ENCODE data around the gene CD248. TPM values are rescaled to one million over a fixed set of nuclear protein-coding genes. Genes with fewer than 3 reads are reported as not detected.

The CD248 gene
- total and polyA plus RNA-seq, 8 donors = 0.58 to 66.9 (median 5.7) TPM

- Histone ChIP-seq H3K4me3 (no peak overlapping the region), H3K4me1 (peaks cover 36 to 55% (median 48%) of the 10 kb centered on the region in 4 donors), H3K36me3 (peaks cover 3 to 35% (median 29%) of the 10 kb centered on the region in 4 donors), H3K27me3 (no peaks in the 10 kb centered on the region), H3K27ac (no peak overlapping the region), H3K9me3 (no peaks in the 10 kb centered on the region)
- intact Hi-C loops (cut with DNase I; ENCODE audit: low total_unique reads) = no loop called here
- DNase-seq = no peak
- 91 to 95% (median 94%) methylated on average over 12 of the region's 12 CpGs for WGBS, 5 donors
- TF ChIP-seq EP300 (IDR thresholded peaks at IDR 0.05) (no peak), POLR2AphosphoS5 (IDR thresholded peaks at IDR 0.05) (no peak)
- TF ChIP-seq, protein P1, sequence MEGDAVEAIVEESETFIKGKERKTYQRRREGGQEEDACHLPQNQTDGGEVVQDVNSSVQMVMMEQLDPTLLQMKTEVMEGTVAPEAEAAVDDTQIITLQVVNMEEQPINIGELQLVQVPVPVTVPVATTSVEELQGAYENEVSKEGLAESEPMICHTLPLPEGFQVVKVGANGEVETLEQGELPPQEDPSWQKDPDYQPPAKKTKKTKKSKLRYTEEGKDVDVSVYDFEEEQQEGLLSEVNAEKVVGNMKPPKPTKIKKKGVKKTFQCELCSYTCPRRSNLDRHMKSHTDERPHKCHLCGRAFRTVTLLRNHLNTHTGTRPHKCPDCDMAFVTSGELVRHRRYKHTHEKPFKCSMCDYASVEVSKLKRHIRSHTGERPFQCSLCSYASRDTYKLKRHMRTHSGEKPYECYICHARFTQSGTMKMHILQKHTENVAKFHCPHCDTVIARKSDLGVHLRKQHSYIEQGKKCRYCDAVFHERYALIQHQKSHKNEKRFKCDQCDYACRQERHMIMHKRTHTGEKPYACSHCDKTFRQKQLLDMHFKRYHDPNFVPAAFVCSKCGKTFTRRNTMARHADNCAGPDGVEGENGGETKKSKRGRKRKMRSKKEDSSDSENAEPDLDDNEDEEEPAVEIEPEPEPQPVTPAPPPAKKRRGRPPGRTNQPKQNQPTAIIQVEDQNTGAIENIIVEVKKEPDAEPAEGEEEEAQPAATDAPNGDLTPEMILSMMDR (IDR thresholded peaks at IDR 0.05) = no peak
Measured at GRCh38 chr11:66331542-66332370, 14.9 kb upstream of the CD248 start.

GRCh38 chr11:66330931-66331330 is 14.1 kb upstream of the CD248 start:
- DNase-seq = peak in 1 of 2 donors; percentile 16

DNA sequence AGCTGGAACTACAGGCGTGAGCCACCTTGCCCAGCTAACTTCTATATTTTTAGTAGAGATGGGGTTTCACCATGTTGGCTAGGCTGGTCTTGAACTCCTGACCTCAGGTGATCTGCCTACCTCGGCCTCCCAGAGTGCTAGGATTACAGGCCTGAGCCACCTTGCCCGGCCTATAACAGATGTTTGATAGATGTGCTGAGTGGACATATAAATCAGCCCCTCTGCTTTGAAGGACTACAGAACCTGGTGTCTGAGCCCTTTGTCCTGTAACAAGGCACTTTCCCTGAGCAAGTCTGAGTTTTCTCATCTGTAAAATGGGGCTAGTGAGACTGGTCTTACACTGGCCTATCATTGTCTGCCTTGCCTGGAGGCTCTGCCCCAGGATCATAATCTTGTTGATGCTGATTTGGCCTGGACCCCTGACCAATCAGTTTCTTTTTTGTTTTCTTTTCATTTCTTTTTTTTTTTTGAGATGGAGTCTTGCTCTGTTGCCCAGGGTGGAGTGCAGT is 12.4 kb upstream of the CD248 start:
- no peak for DNase-seq
- peak overlapping the region in 2 of 5 donors; percentile 23 to 24 for H3K27ac ChIP-seq
- H3K4me3 ChIP-seq = no peak overlapping the region
- peaks cover 3 to 29% (median 27%) of the 10 kb centered on the region in 4 donors for H3K36me3 ChIP-seq
- 84 to 96% (median 89%) methylated on average over 3 of the region's 3 CpGs for WGBS, 5 donors
- no peak for TF ChIP-seq POLR2AphosphoS5 (IDR thresholded peaks at IDR 0.05)
- TF ChIP-seq, protein P1 (IDR thresholded peaks at IDR 0.05) = no peak
- TF ChIP-seq POLR2A (IDR thresholded peaks at IDR 0.05) = no peak
- no peak for TF ChIP-seq EP300 (IDR thresholded peaks at IDR 0.05)
- H3K4me1 ChIP-seq = peaks cover 26 to 42% (median 32%) of the 10 kb centered on the region in 4 donors
- H3K27me3 ChIP-seq = no peaks in the 10 kb centered on the region
- intact Hi-C loops (cut with DNase I; ENCODE audit: low total_unique reads) = no loop called here
- no peaks in the 10 kb centered on the region for H3K9me3 ChIP-seq

More at GRCh38 chr11:66330931-66331330, 14.1 kb upstream of the CD248 start:
- no peaks in the 10 kb centered on the region for H3K9me3 ChIP-seq
- peaks cover 36 to 55% (median 48%) of the 10 kb centered on the region in 4 donors for H3K4me1 ChIP-seq
- H3K27me3 ChIP-seq = no peaks in the 10 kb centered on the region
- peaks cover 3 to 35% (median 29%) of the 10 kb centered on the region in 4 donors for H3K36me3 ChIP-seq
- 56 to 69% (median 58%) methylated on average over 9 to 10 of the region's 10 CpGs for WGBS, 5 donors
- intact Hi-C loops (cut with DNase I; ENCODE audit: low total_unique reads) = no loop called here
- H3K4me3 ChIP-seq = no peak overlapping the region
- TF ChIP-seq EP300 (IDR thresholded peaks at IDR 0.05) = no peak
- no peak for TF ChIP-seq POLR2A (IDR thresholded peaks at IDR 0.05)
- TF ChIP-seq, protein P1 (IDR thresholded peaks at IDR 0.05) = no peak
- no peak for TF ChIP-seq POLR2AphosphoS5 (IDR thresholded peaks at IDR 0.05)
- H3K27ac ChIP-seq = no peak overlapping the region

DNA sequence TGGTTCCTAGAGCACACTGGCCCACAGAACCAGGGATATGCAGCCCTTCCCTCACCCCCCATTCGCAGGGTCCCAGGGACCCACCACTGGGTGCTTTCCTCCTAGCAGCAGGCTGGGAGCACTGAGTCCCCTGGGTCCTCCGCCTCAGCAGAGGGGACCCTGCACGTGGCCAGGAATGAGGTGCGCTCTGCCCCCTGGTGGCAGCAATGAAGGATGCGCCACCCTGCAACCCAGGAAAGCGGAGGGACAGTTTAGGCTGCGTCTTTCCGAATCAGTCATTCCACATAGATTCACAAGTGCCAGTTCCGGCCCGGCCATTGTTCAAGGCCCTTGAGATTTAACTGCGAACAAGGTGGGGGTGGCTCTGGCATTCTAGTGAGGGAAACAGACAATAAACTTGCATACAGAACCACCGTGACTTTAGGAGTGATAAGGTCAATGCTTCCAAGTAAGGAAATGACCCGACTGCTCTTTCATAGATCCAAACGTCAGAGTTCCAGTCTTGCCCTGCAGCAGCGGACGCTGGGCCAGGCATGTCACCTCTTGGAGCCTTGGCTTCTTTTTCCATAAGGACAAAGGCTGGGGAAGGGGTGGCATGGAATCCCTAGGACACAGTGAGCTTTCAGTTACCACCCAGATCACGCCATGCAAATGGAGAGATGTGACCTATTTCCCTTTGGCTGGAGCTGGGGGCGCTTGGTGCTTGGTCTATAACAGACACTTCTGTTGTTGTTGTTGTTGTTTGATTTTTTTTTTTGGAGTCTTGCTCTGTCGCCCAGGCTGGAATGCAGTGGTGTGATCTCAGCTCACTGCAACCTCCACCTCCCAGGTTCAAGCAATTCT is 11.7 kb upstream of the CD248 start:
- no peaks in the 10 kb centered on the region for H3K9me3 ChIP-seq
- H3K4me1 ChIP-seq = peaks cover 26 to 36% (median 31%) of the 10 kb centered on the region in 4 donors
- peaks cover 3 to 22% (median 22%) of the 10 kb centered on the region in 4 donors for H3K36me3 ChIP-seq
- intact Hi-C loops (cut with DNase I; ENCODE audit: low total_unique reads) = no loop called here
- TF ChIP-seq, protein P1 (IDR thresholded peaks at IDR 0.05) = peak in 6 of 7 experiments; percentile 41 to 97 (median 96)
- peak in 2 of 3 donors; percentile 67 to 78 for TF ChIP-seq POLR2AphosphoS5 (IDR thresholded peaks at IDR 0.05)
- TF ChIP-seq EP300 (IDR thresholded peaks at IDR 0.05) = no peak
- no peak for TF ChIP-seq POLR2A (IDR thresholded peaks at IDR 0.05)
- H3K27me3 ChIP-seq = no peaks in the 10 kb centered on the region
- peak overlapping the region in 3 of 5 donors; percentile 23 to 73 (median 46) for H3K27ac ChIP-seq
- peak overlapping the region in 2 of 4 donors; percentile 2 to 13 for H3K4me3 ChIP-seq
- peak; percentile 80 to 93 for DNase-seq
- WGBS, 5 donors = 8 to 13% (median 11%) methylated on average over 18 to 19 of the region's 19 CpGs

All from stomach (tissue), 9 donors.